Measurements from ENCODE around the gene NXPE3. TPM values are rescaled to one million over a fixed set of nuclear protein-coding genes. Genes with fewer than 3 reads are reported as not detected.

NXPE3 gene
- total and polyA plus RNA-seq, 10 of the 15 experiments (the other 5 are each of a cell fraction or from before 2014, with no cell fraction given): 2.0 to 8.7 (median 5.2) TPM

GRCh38 chr3:101827211-101828174 lies 48.5 kb downstream of the NXPE3 start (continued):
- TF ChIP-seq GATAD2B (conservative IDR thresholded peaks at IDR 0.05; ENCODE audit: low read depth) (peak; percentile 89; the same call in 1 of the 2 replicates), ZNF24 (IDR thresholded peaks at IDR 0.05) (no peak; the same call in 1 of the 2 replicates), ATF2 (IDR thresholded peaks at IDR 0.05; ENCODE audit: low read length) (peak; percentile 86), EGR1 (IDR thresholded peaks at IDR 0.05; ENCODE audit: borderline replicate concordance in 1 of 2, low read depth in 2 of 2, low read length in 2 of 2) (peak in 1 of 2 experiments; percentile 95; a peak in 2 of 3 replicates), HSF1 (IDR thresholded peaks at IDR 0.05; ENCODE audit: low read depth, low read length) (peak; percentile 70; the same call in 1 of the 2 replicates), USF2 (IDR thresholded peaks at IDR 0.05; ENCODE audit: borderline replicate concordance, low read depth, low read length) (no peak; the same call in 1 of the 2 replicates), RCOR1 (conservative IDR thresholded peaks at IDR 0.05; ENCODE audit: low read depth, low read length) (no peak), ASH2L (IDR thresholded peaks at IDR 0.05; ENCODE audit: borderline replicate concordance, low read depth) (no peak), NR2F1 (conservative IDR thresholded peaks at IDR 0.05) (peak; percentile 88), CREM (IDR thresholded peaks at IDR 0.05; ENCODE audit: low read depth) (peak; percentile 88), SMAD5 (IDR thresholded peaks at IDR 0.05; ENCODE audit: low read depth) (peak; percentile 82), ZBTB40 (IDR thresholded peaks at IDR 0.05; ENCODE audit: borderline replicate concordance) (no peak), ATF3 (IDR thresholded peaks at IDR 0.05; ENCODE audit: borderline replicate concordance, extremely low read depth, low read depth, low read length) (no peak), SMC3 (IDR thresholded peaks at IDR 0.05; ENCODE audit: borderline replicate concordance, low read length) (peak; percentile 7; the same call in 1 of the 2 replicates), NR2C2 (IDR thresholded peaks at IDR 0.05; ENCODE audit: borderline replicate concordance, control insufficient read depth, insufficient read length, low read depth) (no peak), ETV6 (conservative IDR thresholded peaks at IDR 0.05 in 1 of 2, IDR thresholded peaks at IDR 0.05 in 1 of 2; ENCODE audit: borderline replicate concordance in 1 of 2, low read depth in 1 of 2) (peak in 1 of 2 experiments; percentile 76; a peak in 1 of 4 replicates)
